ENCODE results near the gene MTRF1L.
"Not testable (repeated sequence)": the region's sequence is repeated elsewhere in the genome, so short reads cannot be mapped to it uniquely, and the experiment has no call there.

MTRF1L gene

GRCh38 chr6:152969688-152970418 is 32.7 kb downstream of the MTRF1L start:
- no peak for DNase-seq (ENCODE audit: low read depth, low spot score)

DNA sequence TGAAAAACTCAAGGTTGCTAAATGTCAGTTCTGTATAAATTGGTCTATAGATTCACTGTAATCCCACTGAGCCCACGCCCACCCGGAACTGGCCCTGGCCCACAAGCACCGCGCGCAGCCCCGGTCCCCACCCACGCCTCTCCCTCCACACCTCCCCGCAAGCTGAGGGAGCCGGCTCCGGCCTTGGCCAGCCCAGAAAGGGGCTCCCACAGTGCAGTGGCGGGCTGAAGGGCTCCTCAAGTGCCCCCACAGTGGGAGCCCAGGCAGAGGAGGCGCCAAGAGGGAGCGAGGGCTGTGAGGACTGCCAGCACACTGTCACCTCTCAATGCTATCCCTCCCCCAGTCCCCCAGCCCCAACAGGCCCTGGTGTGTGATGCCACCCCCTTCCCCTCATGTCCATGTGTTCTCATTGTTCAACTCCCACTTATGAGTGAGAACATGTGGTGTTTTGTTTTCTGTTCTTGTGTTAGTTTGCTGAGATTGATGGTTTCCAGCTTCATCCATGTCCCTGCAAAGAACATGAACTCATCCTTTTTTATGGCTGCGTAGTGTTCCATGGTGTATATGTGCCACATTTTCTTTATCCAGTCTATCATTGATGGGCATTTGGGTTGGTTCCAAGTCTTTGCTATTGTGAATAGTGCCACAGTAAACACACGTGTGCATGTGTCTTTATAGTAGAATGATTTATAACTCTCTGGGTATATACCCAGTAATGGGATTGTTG is 36.2 kb downstream of the MTRF1L start:
- not testable (repeated sequence) for DNase-seq (ENCODE audit: low read depth, low spot score)

DNA sequence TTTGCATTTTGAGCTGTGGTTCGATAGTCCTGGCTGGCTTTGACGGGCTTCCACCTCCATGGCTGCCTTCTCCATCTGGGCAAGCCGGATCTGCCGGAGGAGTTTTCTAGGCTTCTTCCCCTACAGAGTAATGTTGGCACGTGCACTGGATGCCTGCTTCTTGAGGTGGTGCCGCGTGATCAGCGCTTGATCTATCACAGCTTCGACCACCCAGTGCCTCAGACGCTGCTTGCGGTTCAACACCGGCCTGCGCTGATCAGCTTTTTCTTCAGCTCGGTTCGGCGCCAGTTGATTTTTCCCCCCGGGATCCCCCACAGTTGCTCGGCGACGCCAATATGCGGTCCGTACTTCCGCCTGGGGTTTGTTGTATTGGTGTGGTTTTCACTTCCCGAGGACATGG is 43.2 kb downstream of the MTRF1L start:
- DNase-seq (ENCODE audit: low read depth, low spot score): no peak

GRCh38 chr6:152957796-152958195 is 44.7 kb downstream of the MTRF1L start:
- no peak for DNase-seq (ENCODE audit: low read depth, low spot score)

DNA sequence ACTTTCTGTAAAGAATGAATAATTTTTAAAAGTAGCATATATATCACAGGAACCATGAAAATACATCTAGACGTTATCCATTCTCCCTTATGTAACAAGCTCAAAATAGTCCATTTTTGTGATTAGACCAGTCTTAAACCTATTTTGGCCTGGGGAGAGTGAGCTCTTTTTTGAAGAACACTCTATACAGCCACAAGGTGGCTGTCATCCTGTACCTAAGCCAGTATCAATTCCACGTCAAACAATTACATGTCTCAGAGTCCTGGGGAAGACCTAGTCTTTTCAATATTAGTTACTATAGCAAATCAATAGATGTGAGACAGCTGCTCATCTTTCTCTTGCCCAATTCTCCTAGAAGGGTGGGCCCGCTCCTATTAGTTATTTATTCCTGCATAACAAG is 48.1 kb downstream of the MTRF1L start:
- no peak for DNase-seq (ENCODE audit: low read depth, low spot score)

DNA sequence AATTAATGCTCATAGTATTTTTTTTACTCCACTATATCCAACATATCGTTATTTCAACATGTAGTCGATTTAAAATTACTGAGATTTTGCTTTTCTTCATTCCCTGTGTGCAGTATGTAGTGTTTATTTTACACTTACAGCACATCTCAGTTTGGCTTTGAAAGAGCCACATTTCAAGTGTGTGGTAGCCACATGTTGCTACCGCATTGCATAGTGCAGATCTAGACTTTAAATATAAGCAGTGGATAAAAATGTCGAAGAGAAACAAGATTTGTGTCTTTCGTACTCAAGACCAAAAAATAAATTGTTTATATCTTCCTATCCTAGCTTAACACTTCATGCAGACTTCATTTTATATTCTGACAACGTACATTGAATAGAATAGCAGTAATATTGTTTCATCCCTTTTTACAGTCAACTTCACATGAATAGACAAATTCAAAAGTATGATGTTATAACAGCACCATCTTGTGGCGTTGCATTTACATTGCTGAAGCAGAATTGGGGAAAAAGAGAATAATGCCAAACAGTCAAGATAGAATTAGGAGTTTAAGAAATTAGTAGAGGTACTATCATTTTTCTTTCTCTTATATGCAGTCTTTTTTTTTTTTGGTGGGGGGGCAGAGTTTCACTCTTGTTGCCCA is 49.5 kb downstream of the MTRF1L start:
- no peak for DNase-seq (ENCODE audit: low read depth, low spot score)

- no peak for DNase-seq (ENCODE audit: low read depth, low spot score)
Observed at GRCh38 chr6:152952045-152952444, 50.5 kb downstream of the MTRF1L start.

- no peak for DNase-seq (ENCODE audit: low read depth, low spot score)
Observed at GRCh38 chr6:152950240-152950639, 52.3 kb downstream of the MTRF1L start.

- DNase-seq (ENCODE audit: low read depth, low spot score): no peak
Observed at GRCh38 chr6:152948150-152948768, 54.2 kb downstream of the MTRF1L start.

DNA sequence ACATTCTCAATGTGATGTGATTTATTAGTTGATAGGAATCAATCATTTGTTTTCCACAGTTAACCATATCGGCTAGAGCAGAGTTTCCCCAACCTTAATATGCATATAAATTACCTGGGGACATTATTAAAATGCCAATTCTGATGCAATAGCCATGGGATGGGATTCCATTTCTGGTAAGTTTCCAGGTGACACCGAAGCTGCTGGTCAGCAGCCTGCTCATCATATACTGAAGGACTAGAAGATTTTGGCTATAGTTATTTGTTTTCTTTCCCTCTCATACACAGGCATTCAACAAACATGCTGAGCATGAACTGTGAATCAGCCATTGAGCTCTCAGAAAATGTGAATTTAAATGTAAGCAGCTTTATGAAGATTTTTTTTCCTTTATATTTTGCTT is 55.5 kb downstream of the MTRF1L start:
- no peak for DNase-seq (ENCODE audit: low read depth, low spot score)

GRCh38 chr6:152946484-152946883 is 56.0 kb downstream of the MTRF1L start:
- DNase-seq (ENCODE audit: low read depth, low spot score): no peak

DNA sequence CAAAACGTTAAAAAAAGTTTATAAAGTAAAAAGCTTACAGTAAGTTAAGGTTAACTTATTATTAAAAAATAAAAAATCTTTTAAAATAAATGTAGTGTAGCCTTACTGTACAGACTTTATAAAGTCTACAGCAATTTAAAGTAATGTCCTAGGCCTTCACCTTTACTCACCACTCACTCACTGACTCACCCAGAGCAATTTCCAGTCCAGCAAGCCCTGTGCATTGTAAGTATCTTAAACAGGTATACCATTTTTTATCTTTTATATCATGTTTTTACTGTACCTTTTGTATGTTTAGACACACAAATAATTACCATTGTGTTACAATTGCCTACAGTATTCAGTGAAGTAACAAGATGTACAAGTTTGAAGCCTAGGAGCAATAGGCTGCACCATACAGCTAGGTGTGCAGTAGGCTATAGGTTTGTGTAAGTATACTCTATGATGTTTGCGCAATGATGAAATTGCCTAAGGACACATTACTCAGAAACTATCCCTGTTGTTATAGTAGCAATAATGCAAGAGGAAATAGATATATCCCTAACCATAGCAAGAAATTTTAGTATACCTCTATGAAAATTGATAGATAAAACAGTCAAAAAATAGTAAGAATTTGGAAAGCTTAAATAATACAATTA is 59.1 kb downstream of the MTRF1L start:
- no peak for DNase-seq (ENCODE audit: low read depth, low spot score)

- no peak for DNase-seq (ENCODE audit: low read depth, low spot score)
Observed at GRCh38 chr6:152942319-152942869, 60.1 kb downstream of the MTRF1L start.

GRCh38 chr6:152941746-152942145 is 60.8 kb downstream of the MTRF1L start:
- no peak for DNase-seq (ENCODE audit: low read depth, low spot score)
